RKO (cell line): Measurements from ENCODE around the gene PLEKHA7.
"Not testable (repeated sequence)": the region's sequence is repeated elsewhere in the genome, so short reads cannot be mapped to it uniquely, and the experiment has no call there.

Source experiments
- DNase-seq: peaks from one replicate; pipeline ENCODE4 v3.0.0-alpha.2; 2016; ENCODE audit warnings: low spot score

Gene PLEKHA7

GRCh38 chr11:16977136-16977993 is 36.8 kb downstream of the PLEKHA7 start:
- no peak for DNase-seq

DNA sequence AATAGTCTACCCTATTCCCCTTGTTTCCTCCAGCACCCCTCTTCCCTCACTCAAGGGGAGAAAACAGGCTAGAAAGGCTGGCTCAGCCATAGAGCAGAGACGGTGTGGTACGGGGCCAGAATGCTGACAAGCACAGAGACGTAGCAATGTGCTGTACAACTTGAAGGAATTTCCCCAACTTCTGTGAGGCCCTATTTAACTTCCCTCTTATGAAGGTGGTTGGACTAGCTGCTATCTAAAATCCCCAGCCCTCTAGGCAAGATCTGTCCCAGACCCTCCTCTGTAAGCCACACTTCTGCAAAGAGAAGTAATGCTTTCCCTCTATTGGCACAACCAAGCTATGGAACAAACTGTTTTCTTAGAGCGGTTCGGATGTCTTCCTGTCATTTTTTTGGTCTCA is 37.8 kb downstream of the PLEKHA7 start:
- DNase-seq, result no peak

DNA sequence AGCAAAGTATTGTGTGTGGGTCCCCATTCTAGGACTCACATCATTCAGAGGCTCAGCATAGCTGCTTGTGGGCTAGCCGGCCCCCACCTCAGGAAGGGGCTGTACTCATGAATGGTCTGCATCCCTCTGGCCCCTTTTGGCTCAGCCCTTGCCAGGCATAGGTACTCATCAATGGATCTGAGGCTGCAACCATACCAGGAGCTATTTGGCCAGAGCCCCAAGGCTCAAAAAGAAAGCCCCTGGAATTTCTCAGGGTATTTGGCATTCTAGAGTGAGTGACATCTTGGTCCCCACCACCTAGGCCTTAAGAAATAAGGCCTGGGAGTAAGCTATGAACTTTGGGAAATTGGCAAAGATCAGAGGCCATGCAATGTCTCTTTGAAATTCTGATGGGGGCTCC is 38.3 kb downstream of the PLEKHA7 start:
- DNase-seq, result no peak

GRCh38 chr11:16973338-16973964 is 40.8 kb downstream of the PLEKHA7 start:
- no peak for DNase-seq

DNA sequence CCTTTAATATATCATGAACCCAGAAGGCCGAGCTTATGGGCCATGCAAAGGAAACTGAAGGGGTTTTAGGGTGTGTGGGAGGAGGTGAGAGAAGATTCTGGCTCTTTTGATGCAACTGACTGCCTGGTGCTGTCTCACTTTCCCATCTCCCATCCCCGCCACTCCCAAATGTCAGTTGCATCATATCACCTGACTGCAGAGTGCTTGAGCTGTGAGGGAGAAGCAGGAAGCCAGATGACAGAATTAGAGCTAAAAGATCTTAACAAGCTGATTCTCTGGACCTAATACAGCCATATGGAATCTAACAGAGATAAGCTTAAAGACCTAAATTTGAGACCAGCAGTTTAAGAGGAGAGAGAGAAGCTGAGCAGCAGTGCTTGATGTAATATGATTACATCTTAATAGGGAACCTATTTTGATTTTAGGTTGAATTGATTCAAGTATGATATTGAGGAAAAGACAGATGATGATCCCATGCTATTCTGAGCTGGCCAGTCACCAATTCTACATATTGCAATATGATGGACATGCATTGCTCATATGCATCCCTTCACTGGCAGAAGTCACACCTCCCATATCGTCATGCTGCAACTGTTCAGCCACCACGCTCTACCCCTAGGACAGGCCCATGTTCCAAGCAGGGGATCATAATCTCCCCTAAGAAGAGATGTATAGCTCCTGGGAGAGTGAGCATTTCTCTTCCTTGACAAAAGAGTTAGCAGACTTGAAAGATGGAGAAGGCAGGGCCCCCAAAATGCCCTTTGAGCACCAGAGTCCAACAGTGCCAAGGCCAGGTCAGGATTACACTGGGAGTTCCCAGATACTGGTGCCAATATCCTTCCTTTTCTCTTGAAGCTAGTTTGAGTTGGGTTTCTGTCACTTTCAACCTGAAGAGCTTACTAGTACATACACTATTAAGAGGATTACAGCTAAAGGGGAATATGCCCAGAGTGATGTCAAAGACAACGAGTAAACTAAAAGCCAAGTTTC is 44.9 kb downstream of the PLEKHA7 start:
- no peak for DNase-seq

DNA sequence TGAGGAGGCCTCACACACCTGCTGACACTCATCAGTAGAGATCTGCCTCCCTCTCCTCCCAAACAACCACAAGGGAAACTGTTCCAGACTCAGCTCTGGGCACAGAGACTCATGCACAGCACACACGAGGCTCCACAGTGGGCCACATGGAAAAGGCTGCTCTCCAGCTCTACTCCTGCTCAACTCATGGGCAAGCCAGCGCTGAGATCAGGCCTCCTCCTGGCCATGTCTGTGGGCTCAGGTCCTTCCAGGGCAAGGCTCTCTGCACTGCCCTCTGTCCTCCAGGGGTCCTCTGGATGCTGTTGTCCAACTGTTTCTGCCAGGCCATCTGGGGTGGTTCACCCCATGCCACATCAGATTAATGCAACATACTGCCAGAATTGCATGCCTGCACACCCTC is 46.0 kb downstream of the PLEKHA7 start:
- no peak for DNase-seq

- no peak for DNase-seq
Measured at GRCh38 chr11:16966930-16967671, 47.1 kb downstream of the PLEKHA7 start.

GRCh38 chr11:16964501-16964900 is 49.7 kb downstream of the PLEKHA7 start:
- no peak for DNase-seq

DNA sequence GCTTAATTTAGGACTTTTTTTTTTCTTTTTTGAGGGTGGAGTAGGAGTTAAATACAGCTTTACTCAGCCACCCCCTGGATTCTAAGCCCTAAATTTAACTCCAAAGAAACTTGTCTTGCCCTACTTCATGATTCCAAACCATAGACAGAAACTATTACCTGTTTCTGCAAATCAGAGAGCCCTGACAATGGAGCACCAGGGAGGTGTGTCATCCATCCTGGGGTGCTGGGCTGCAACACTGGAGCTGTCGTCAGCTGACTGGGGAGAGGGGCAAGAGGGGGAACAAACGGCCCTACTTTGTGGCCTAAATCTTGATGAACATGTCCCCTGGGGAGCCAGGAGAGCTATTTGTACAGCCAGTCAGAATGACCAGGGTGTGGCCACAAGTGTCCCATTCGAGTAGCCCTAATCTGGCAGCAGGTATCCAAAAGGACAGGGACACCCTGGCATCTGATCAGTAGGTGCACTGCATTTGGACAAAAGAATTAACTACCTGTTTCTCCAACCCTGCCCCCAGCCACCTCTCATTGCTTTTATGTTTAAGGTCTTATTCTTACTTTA is 50.8 kb downstream of the PLEKHA7 start:
- no peak for DNase-seq

DNA sequence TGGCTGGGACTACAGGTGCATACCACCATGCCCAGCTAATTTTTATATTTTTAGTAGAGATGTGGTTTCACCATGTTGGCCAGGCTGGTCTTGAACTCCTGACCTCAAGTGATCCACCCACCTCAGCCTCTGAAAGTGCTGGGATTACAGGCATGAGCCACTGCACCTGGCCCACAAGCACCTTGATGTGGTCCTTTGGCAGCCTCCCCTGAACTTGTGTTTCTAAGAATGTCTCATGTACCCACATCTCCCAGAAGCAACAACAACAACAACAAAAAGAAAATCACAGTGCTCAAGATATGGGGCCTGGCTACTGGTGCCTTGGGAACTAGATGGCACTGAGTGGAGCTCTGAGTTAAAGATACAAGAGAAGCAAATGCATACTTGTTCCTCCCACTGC is 51.6 kb downstream of the PLEKHA7 start:
- DNase-seq, result not testable (repeated sequence)

GRCh38 chr11:16962146-16962545 is 52.1 kb downstream of the PLEKHA7 start:
- no peak for DNase-seq

- DNase-seq, result no peak
Measured at GRCh38 chr11:16960250-16960649, 54.0 kb downstream of the PLEKHA7 start.

GRCh38 chr11:16959602-16960001 is 54.6 kb downstream of the PLEKHA7 start:
- no peak for DNase-seq

GRCh38 chr11:16958833-16959232 is 55.4 kb downstream of the PLEKHA7 start:
- no peak for DNase-seq

DNA sequence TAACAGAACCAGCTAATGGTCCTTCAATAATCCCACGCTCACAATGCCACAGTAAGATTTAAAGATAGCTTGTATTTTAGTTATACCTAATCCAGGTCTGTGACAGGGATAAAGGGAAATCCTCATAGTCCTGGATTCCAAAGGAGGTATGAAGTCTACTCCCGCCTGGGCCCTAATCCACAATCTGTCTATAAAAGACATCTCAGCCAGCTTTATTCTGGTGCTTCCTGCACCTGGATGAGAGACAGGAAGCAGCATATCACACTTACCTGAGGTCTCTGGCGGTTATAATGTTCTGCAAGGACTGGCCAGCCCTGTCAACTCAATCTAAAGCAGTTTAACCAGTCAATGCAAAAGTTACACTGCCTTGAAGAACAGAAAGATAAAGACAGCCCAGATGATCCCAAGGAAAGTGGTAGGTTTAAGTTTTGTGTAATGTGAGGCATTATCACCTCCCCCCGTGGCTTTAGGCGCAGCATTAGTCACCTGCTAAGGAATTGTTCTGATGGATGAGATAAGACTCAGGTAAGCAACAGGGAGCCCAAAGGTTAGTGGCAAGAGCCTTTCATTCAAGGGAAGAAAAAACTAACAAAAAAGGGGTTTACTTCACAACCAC is 57.6 kb downstream of the PLEKHA7 start:
- DNase-seq, result no peak

DNA sequence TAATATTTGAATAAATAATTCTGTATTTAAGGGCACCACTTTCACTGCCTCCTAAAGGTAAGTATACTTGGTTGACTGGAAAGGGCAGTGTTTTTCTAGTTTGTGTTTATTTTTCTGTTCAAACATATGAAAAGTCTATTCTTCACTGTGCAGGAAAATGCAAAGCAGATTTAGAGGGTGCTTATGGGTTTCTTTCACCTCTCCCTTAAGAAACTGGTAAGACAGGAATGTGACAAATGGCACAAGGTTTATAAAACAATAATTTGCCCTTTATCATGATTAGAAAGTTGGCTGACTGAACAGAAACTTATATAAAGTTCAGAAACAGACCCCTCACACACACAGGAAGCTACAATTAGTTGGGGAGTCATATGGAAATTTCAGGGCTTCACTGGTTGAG is 60.6 kb downstream of the PLEKHA7 start:
- no peak for DNase-seq

DNA sequence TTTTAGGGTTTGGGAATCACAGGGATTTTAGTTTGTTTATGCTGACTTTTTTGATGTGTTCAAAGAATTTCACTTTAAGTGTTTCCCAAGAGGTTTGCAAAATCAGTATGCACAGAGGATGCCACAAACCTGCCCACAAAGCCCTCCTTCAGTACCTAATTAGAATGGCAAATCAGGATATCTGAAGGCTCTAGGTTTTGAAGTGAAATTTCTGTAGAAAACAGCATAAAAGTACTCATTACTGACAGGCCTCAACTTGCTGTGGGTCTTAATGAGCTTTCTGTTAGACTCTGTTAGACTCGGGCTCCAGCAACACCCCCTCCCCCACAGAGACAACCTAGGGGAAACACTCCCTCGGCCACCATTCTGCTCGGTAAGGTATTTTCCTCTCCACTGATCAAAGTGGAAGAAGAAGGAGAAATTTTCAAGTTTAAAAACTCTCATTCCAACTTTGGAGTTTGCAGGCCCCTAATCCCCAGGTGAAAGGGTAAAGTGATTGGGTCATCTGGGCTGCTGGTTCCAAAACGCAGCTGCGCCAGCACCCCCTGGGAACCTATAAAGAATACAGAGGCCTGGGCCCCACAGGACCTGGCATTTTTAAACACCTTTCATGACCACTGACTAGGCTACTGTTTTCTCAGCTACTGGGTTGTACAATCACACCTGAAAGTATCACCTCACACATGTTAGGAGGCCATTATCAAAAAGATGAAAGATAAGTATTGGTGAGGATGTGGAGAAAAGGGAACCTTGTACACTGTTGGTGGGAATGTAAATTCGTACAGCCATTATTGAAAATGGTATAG is 67.5 kb downstream of the PLEKHA7 start:
- DNase-seq, result no peak

- peak; percentile 73 for DNase-seq
Measured at GRCh38 chr11:16945671-16946469, 68.3 kb downstream of the PLEKHA7 start.

- no peak for DNase-seq
Measured at GRCh38 chr11:16942911-16943310, 71.3 kb downstream of the PLEKHA7 start.
